Measurements from ENCODE around the gene PELO.

Gene PELO

DNA sequence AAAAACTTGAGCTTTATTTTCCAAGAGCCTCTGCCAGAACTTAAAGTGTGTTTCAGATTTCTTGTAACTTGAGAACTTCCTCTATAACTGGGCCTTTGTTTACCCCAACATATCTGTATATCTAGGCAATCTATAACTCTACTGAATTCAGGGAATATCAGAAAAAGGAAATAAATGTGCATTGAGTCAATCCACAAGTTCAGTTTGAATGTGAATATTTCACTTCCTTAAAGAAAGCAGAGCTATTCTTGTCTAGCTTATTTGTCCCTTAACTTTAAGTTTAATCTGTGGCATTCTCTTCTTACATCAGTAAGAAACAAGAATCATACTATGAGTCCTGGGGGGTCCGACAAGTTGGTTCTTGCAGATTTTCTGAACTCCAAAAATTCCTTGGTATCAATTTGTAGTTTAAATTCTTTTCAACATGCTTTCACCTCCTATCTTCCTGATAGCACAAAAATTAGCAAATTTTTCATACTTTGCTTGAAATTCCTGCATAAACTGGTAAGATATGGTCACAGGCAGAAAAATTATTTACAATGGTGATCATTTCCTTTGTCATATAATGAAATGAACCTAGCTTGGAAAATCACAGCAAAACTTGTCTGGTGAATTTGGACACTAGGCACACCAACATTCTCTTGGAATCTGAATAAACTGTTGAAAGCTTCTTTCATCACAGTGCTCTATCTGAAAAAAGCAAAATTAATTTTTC is 19.8 kb upstream of the PELO start:
- Histone ChIP-seq H3K4me2 (ENCODE audit: low read length) (no peak overlapping the region), H3K27me3 (ENCODE audit: control insufficient read depth, low read length) (0 out of 2 replicates have a peak, but pooled peaks cover 3% of the 10 kb centered on the region), H3K4me3 (ENCODE audit: low read length) (no peak overlapping the region), H3K27ac (ENCODE audit: low read depth, low read length) (no peak overlapping the region), H3K36me3 (ENCODE audit: control insufficient read depth, low read length) (no peaks in the 10 kb centered on the region), H4K20me1 (ENCODE audit: control insufficient read depth, insufficient read depth, low read depth, low read length) (no peaks in the 10 kb centered on the region), H3K9me3 (ENCODE audit: control insufficient read depth, insufficient read depth, low read length) (no peaks in the 10 kb centered on the region), H3K9me2 (replicated peaks; ENCODE audit: control insufficient read depth, low read length) (no peaks in the 10 kb centered on the region), H3K79me2 (ENCODE audit: control insufficient read depth, low read length) (no peaks in the 10 kb centered on the region), H3F3A (ENCODE audit: control insufficient read depth, insufficient read depth) (no peaks in the 10 kb centered on the region), H3K4me1 (ENCODE audit: control insufficient read depth, low read length) (no peaks in the 10 kb centered on the region)
- no peak for TF ChIP-seq EZH2phosphoT487 (IDR thresholded peaks at IDR 0.05; ENCODE audit: borderline replicate concordance, low read length)
- TF ChIP-seq, protein P1, sequence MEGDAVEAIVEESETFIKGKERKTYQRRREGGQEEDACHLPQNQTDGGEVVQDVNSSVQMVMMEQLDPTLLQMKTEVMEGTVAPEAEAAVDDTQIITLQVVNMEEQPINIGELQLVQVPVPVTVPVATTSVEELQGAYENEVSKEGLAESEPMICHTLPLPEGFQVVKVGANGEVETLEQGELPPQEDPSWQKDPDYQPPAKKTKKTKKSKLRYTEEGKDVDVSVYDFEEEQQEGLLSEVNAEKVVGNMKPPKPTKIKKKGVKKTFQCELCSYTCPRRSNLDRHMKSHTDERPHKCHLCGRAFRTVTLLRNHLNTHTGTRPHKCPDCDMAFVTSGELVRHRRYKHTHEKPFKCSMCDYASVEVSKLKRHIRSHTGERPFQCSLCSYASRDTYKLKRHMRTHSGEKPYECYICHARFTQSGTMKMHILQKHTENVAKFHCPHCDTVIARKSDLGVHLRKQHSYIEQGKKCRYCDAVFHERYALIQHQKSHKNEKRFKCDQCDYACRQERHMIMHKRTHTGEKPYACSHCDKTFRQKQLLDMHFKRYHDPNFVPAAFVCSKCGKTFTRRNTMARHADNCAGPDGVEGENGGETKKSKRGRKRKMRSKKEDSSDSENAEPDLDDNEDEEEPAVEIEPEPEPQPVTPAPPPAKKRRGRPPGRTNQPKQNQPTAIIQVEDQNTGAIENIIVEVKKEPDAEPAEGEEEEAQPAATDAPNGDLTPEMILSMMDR (IDR thresholded peaks at IDR 0.05; ENCODE audit: low read depth, low read length, poor library complexity, severe bottlenecking) = no peak

DNA sequence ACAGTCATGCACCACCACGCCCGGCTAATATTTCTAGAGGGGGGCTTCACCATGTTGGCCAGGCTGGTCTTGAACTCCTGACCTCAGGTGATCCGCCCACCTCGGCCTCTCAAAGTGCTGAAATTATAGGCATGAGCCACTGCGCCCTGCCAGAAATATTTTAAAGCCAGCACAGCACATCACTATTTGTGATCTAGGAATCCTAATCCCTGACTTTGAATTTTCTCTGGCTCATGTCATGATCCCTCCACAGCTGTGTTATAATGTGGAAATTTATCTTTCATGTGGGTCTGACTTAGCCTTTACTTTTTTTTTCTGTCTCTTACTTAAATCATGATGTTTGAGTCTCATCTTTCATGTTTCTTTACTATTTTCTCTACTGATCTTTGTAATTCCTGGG is 18.7 kb upstream of the PELO start:
- no peak overlapping the region for H3K4me2 ChIP-seq (ENCODE audit: low read length)
- H3K4me1 ChIP-seq (ENCODE audit: control insufficient read depth, low read length) = no peaks in the 10 kb centered on the region
- H3K79me2 ChIP-seq (ENCODE audit: control insufficient read depth, low read length) = no peaks in the 10 kb centered on the region
- H3K36me3 ChIP-seq (ENCODE audit: control insufficient read depth, low read length) = no peaks in the 10 kb centered on the region
- no peaks in the 10 kb centered on the region for H4K20me1 ChIP-seq (ENCODE audit: control insufficient read depth, insufficient read depth, low read depth, low read length)
- H3K27ac ChIP-seq (ENCODE audit: low read depth, low read length) = no peak overlapping the region
- no peak overlapping the region for H3K4me3 ChIP-seq (ENCODE audit: low read length)
- H3K27me3 ChIP-seq (ENCODE audit: control insufficient read depth, low read length) = 0 out of 2 replicates have a peak, but pooled peaks cover 5% of the 10 kb centered on the region
- no peaks in the 10 kb centered on the region for H3K9me2 ChIP-seq (replicated peaks; ENCODE audit: control insufficient read depth, low read length)
- no peaks in the 10 kb centered on the region for H3K9me3 ChIP-seq (ENCODE audit: control insufficient read depth, insufficient read depth, low read length)
- H3F3A ChIP-seq (ENCODE audit: control insufficient read depth, insufficient read depth) = no peaks in the 10 kb centered on the region
- TF ChIP-seq, protein P1 (IDR thresholded peaks at IDR 0.05; ENCODE audit: low read depth, low read length, poor library complexity, severe bottlenecking) = no peak
- TF ChIP-seq EZH2phosphoT487 (IDR thresholded peaks at IDR 0.05; ENCODE audit: borderline replicate concordance, low read length) = no peak

DNA sequence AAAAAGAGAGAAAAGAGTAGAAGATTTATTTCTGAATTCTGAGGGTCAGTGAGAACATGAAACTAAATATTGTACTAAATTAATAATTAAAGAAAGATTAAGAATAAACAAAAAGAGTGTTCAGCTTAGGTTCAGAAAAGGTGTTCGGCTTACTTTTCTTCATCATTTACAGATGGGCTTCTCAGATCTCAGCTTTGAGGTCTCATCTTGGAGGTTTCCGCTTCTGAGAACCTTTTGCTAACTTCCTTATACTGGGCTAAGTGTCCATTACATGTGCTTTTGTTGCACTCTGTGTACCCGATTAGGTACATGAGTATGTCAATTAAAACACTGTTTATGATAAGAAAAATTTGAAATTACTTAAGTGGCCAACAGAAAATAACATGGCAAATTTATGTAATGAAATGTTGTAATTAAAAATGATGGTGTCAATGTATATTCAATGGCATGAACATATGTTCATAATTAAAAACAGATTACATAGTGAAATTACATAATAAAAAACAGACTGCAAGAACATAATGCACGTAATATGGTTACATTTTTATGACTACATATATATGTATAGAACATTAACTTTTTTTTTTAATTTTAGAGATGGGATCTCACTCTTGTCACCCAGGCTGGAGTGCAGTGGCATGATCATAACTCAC is 17.3 kb upstream of the PELO start:
- H3K9me3 ChIP-seq (ENCODE audit: control insufficient read depth, insufficient read depth, low read length) = no peaks in the 10 kb centered on the region
- H3K36me3 ChIP-seq (ENCODE audit: control insufficient read depth, low read length) = no peaks in the 10 kb centered on the region
- no peak overlapping the region for H3K27ac ChIP-seq (ENCODE audit: low read depth, low read length)
- H3K9me2 ChIP-seq (replicated peaks; ENCODE audit: control insufficient read depth, low read length) = no peaks in the 10 kb centered on the region
- H3K27me3 ChIP-seq (ENCODE audit: control insufficient read depth, low read length) = 0 out of 2 replicates have a peak, but pooled peaks cover 5% of the 10 kb centered on the region
- H3K4me1 ChIP-seq (ENCODE audit: control insufficient read depth, low read length) = no peaks in the 10 kb centered on the region
- H3F3A ChIP-seq (ENCODE audit: control insufficient read depth, insufficient read depth) = no peaks in the 10 kb centered on the region
- no peaks in the 10 kb centered on the region for H3K79me2 ChIP-seq (ENCODE audit: control insufficient read depth, low read length)
- H3K4me3 ChIP-seq (ENCODE audit: low read length) = no peak overlapping the region
- H3K4me2 ChIP-seq (ENCODE audit: low read length) = no peak overlapping the region
- TF ChIP-seq EZH2phosphoT487 (IDR thresholded peaks at IDR 0.05; ENCODE audit: borderline replicate concordance, low read length) = no peak
- TF ChIP-seq, protein P1 (IDR thresholded peaks at IDR 0.05; ENCODE audit: low read depth, low read length, poor library complexity, severe bottlenecking) = no peak
- H4K20me1 ChIP-seq (ENCODE audit: control insufficient read depth, insufficient read depth, low read depth, low read length) = no peaks in the 10 kb centered on the region

All from DOHH2 (cell line).